Activated gamma-delta T cell treated with anti-CD3 and anti-CD28 coated beads, Interleukin-2, amount 50 U/mL, for 16 hours (primary cell): ENCODE data around the gene CTNND1.
"Not testable (repeated sequence)": the region's sequence is repeated elsewhere in the genome, so short reads cannot be mapped to it uniquely, and the experiment has no call there.

ENCODE experiments used
- DNase-seq: peaks from one replicate; pipeline ENCODE4 v3.0.0-alpha.2; 2020; ENCODE audit warnings: low read depth

CTNND1 gene

GRCh38 chr11:57761301-57762234 is at the start of gene CTNND1:
Gene CTNND1, plus strand, starts transcription at chr11:57761802. Its CDS starts 29,677 bp downstream, at chr11:57791479.
- DNase-seq = no peak

DNA sequence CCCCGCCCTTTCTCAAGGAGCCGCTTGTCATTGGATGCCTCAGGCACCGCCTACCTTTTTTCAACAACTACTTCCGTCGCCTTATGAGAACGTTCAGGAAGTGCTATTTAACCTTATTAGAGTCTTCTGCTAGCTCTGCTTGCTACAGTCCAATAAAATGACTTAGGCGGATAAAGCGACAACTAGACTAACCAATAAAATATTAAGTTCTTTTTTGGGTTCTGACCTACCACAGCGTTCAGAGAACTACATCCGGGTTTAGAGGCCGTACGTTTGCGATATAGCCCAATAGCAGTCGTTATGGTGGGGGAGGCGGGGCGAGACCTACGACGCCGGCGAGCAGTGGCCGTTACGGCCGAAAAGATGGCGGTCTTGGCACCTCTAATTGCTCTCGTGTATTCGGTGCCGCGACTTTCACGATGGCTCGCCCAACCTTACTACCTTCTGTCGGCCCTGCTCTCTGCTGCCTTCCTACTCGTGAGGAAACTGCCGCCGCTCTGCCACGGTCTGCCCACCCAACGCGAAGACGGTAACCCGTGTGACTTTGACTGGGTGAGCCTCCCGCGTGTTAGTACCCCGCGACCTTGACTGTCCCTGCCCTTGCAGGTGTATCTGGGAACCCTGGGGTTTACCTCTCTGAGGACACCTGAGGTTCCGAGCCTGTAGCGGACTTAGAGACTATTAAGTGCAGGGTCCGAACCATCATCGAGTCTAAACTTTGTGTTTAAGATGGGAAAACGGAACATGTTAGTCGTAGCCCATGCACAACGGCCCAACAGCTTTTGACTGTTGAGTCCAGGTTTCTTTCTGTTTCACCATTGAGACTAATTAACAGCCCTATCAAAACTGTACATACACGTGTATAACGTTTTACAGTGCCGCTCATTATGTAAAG is 49.1 kb upstream of the CTNND1 start, which contains the start of gene TMX2:
Gene TMX2, plus strand, starts transcription at position 338 of the 895 bp plus-strand sequence. Its CDS starts 26 bp downstream, at position 364.
- peak; percentile 85 for DNase-seq

DNA sequence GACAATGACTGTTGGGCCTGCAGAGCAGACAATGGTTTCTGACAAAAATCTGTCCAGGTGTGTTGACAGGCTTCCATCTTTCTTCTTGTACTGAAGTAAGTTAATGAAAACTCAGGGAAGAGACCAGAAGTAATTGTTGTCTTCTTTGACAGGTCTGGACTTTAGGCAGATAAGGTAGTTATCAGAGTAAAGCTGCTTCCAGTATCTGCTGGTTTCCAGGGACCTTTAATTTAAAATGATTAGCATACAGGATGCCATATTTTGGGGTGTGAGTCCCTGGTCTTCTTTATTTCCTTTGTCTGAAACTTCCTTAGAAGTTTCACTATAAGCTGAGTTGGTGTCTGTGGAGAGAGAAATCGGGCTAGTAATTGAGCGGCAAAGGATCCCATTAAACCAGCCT is 47.8 kb upstream of the CTNND1 start:
- no peak for DNase-seq

GRCh38 chr11:57716726-57717125 is 44.9 kb upstream of the CTNND1 start:
- not testable (repeated sequence) for DNase-seq

DNA sequence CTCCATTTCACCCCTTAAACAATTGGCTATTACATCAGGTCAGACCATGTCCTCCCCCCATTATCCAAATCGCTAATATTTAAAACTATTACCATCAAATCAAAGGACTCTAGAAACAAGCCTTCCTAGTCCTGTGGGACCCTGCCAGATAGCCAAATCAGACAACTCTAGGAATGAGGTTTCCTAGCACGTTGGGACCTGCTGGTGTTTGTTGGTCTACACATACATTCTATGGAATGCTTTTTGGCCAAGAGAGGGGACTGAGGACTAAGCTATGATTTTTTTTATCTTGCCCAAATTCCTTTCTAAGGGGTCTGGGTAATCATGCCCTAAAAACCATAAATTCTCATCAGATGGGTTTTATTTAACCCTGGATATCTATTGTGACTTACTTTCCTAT is 34.4 kb upstream of the CTNND1 start:
- no peak for DNase-seq

DNA sequence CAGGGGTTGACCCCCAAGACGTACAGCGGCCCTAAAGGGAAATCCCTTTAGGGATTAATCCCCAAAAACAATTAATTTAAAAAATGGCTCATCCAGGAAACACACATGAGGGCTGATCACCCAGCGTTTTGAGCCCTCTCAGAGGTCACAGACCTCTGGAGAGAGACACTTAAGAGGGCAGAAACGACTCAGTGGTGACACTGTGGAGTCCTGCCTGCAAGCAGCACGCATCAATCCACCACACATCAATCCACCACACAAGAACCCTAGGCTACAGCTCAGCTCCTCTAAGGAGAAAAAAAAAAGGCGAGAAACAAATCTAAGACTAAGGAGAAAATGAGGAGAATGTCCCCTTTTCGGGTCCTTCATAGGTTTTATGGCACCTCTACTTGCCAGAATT is 32.8 kb upstream of the CTNND1 start:
- DNase-seq = no peak

DNA sequence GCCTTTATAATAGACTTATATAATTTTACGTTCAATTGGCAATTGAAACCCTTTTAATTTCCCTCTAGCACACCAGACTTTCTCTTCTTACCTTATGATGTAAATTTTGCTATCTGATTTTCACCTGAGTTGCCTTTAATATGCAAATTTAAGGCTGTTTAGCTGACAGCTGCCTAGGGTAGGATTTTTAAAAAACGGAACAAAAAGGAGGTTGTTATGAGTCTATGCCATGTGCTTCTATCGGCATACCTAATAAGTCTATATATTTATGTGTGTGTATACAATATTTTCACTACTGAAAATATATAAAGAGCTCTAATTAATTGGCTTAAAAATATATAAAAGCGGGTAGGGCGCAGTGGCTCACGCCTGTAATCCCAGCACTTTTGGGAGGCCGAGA is 32.1 kb upstream of the CTNND1 start:
- DNase-seq = no peak

GRCh38 chr11:57732661-57733060 is 28.9 kb upstream of the CTNND1 start:
- DNase-seq = no peak

DNA sequence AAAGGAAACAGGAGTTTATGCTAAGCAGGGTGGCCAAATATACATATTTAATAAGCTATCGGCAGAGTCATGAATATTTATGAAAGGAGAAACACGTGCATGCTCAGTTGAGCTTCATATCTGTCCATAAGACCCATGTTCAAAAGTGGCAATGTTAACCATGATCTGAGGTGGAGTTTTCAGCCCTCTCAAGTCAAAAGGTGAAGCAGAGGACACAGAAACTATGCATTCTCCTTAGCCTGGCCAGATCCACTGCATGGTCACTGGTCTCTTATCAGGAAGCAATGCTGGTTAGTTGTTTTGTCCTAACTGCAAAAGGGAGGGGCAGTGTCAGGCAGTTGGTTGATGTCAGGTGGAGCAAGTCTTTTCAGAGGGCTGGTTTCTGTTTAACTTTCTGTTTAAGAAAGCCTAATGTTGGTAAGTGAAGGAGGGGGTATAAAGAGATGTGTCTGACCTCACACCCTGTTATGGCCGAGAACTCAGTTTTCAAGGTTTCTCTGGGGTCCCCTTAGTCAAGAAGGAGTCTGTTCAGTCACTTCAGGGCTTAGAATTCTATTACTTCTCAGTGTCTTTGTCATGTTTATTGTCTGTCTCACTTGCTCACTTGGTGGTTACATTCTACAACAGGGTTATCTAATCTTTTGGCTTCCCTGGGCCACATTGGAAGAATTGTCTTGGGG is 25.8 kb upstream of the CTNND1 start:
- DNase-seq = no peak

GRCh38 chr11:57741132-57742086 is 20.2 kb upstream of the CTNND1 start, which contains the start of gene SELENOH:
Gene SELENOH, plus strand, starts transcription at chr11:57741491. Its CDS starts 105 bp downstream, at chr11:57741596.
- peak; percentile 86 for DNase-seq

DNA sequence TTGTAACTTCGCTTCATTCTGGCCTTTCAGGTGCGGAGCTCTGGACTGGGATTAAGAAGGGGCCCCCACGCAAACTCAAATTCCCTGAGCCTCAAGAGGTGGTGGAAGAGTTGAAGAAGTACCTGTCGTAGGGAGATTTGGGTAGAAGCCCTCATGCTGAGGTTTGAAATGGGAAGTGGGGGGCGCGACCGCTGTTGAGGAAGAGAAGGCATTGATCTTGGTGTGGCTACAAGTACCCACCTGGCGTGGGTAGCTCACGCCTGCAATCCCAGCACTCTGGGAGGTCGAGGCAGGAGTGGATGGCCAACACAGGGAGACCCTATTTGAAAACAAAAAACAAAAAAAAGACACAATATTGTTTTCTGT is 19.5 kb upstream of the CTNND1 start:
- no peak for DNase-seq

GRCh38 chr11:57744357-57744756 is 17.2 kb upstream of the CTNND1 start:
- no peak for DNase-seq

DNA sequence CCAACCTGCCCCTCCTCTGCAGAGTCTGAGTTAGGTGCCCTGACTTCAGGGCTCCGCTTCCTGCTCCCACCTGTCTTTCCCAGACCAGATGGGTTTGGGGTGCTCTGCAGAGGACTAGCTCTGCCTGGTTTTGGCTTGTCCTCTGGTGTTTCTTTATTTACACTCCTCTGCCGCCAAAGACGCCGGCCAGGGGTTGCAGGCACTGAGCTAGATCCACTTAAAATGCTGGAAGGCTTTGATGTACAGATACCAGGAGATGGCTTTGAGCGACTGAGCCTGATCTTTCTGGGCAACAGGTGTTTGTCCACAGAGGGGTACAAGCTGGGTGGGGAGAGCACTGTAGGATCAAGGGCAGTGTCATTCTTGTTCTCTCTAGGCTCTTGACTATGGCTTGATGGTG is 16.4 kb upstream of the CTNND1 start:
- no peak for DNase-seq

DNA sequence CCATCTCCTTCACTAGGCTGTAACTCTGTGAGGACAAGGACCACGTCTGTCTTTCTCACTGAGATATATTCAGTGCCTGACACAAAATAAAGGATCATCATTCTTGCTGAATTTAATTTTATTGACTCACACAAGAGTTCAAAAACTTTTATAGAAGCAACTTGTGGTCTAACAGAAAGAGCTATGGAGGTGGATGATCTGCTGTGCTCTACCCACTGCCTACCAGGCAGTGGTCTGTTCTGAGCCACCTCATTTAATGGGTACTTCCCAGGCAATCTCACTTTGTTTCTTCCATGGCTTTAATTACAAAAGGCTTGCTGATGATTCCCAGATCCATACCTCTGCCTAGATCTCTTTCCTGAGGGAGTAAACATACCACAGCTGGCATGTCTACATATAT is 14.7 kb upstream of the CTNND1 start:
- DNase-seq = no peak

GRCh38 chr11:57751176-57751575 is 10.4 kb upstream of the CTNND1 start:
- no peak for DNase-seq

DNA sequence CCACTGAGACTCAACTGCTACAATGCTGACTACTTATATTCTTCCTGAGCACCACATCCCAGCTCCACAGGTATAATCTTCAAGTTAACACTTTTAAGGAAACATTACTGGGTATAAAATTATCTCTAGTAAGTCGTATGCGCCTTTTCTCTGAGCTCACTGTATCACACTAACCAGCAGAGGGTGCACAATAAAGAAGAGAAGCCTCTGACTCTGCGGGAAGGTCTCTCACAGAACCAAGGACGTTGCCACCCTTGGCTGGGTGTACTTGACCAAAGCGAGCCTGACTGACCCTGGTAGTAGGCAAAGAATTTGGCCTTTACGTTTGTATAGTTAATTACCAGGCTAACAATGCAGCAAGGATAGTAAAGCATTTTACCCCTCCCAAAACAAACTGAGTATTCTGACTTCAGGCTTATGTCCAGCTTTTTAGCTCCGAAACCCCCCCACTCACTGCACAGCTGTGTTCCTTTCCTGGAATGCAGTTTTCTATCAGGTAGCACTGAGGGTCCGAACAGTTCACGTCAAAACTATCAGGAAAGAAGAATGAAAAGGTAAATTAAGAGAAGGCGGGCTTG is 9.8 kb upstream of the CTNND1 start, which contains the start of gene BTBD18:
Gene BTBD18, minus strand, starts transcription at position 144 of the 578 bp plus-strand sequence. CDS start 631 bp downstream, outside the sequence.
- DNase-seq = no peak

DNA sequence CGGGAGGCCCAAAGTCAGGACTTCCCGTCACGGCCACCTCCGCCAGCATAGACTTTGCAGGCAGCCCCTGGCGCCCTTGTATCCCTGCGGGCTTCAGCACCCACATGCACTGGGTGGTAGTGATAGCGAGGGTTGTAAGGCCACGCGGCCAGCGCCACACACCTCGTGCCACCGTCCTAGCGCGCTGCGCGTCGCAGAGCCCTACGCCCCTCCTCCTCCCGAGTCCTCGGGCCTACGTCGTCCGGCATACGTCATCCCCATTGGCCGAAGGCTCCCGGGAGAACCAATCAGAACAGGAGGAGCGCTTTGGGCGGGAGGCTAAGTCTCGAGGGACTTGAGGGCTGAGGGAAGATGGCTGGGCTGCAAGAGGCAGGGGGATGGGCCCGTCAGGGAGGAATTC is 8.6 kb upstream of the CTNND1 start:
- no peak for DNase-seq

DNA sequence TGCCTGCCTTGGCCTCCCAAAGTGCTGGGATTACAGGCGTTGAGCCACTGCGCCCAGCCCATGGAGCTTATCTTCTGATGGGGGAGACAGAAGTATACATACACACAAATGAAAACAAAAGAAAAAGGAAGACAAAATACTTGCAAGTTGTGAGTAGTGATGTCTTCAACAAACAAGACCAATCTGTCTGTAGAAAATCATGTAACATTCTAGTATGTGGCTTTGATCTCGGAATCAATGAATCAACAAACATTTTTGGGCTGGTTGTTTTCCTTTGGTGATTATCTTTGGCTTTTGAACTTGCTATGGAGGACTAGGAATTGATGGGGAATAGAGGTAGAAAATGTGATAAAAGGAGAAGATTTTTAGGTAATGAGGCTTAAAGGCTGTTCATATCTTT is 3.4 kb upstream of the CTNND1 start:
- no peak for DNase-seq

DNA sequence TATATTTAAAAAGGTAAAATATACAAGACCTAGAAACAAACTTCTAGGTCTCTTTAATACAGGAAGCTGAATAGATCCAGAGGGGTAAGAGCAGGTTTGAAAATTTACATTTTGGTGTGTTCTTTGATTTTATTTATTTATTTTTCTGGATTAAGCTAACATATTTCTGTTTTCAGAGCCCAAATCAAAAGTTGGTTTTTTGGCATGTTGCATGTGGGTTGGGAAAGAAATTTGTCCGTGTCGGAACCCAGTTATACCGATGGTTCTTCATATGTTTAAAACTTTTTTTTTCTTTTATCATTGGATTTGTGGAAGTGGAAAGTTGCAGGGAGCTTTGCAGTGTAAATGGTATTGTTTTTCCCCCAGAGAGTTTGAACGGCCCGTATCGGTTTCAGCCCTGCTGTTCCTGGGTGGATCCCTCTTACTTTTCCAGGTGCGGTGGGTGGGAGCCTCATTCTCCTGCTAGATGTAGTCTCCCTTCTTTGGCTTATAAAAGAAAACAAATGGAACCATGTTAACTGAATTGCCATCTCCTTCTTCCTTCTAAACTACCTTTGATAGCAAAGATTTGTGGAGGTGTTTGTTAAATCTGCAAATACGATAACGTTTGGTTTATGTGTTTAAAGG is 746 bp downstream of the CTNND1 start:
- DNase-seq = no peak

DNA sequence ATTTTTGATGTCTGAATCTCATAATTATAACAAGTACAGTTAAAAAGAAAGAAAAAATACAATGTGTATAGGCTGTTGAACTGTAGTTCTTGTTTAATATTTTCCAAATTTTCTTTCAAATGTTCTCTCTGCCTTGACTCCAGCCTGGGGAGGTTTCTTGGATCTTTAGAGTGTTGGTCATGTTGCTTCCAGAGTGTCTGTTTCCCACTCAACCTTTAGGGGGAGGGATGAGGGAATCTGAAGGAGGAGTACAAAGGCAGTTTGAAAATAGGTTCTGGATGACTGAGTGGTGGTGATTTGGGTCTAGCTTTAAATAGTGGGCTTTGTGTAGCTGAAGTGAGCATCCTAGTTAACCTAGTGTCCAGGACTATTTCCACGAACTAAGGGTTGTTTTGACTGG is 2.0 kb downstream of the CTNND1 start:
- DNase-seq = no peak
